GM23248 (cell line): ENCODE data around the gene RDX.

Source experiments
- EZH2 ChIP-seq: fragments of 200-600 bp; sonication (generic); IDR thresholded peaks from 2 replicates; pipeline ENCODE4 v1.6.1; 2018; ENCODE audit warnings: antibody characterized with exemption, mild to moderate bottlenecking; ENCODE audit not compliant: insufficient read depth, poor library complexity, severe bottlenecking
- EZH2phosphoT487 ChIP-seq: fragments of 200-600 bp; sonication (generic); IDR thresholded peaks from 2 replicates; pipeline ENCODE4 v1.6.1; 2018; ENCODE audit warnings: antibody characterized with exemption, moderate library complexity, mild to moderate bottlenecking, low read depth; ENCODE audit not compliant: insufficient read depth

DNA sequence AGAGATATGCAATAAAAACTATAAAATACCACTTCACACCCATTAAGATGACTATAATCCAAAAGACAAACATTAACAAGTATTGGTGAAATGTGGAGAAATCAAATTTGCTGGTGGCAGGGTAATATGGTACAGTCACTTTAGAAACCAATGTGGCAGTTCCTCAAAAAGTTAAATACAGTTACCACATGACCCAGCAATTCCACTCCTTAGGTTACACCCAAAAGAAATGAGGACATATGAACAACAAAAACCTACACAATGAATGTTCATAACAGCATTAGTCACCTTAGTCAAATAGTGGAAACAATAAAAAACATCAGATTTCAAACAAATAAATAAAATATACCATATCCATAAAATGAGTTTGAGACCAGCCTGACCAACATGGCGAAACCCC is 52.6 kb downstream of the RDX start:
- TF ChIP-seq EZH2 (no peak), EZH2phosphoT487 (no peak)
